H1 (cell line): Measurements from ENCODE around the gene TNC.

Source experiments
- CTCF ChIP-seq, 3 experiments: IDR thresholded peaks; 1 replicate in 2 of 3; 2 replicates in 1 of 3; pipeline versions ENCODE4 v1.5.1 to v1.6.1; 2011; ENCODE audit warnings: low read length in 3 of 3, mild to moderate bottlenecking in 3 of 3, inconsistent platforms in 2 of 3, low read depth in 1 of 3, moderate library complexity in 1 of 3; ENCODE audit not compliant: insufficient read depth in 1 of 3; ENCODE audit errors: control extremely low read depth in 1 of 3
- EP300 ChIP-seq, 2 experiments: IDR thresholded peaks; 1 replicate in 1 of 2; 2 replicates in 1 of 2; pipeline ENCODE4 v1.6.1; 2011 to 2012; ENCODE audit warnings: low read depth in 2 of 2, low read length in 2 of 2, mild to moderate bottlenecking in 2 of 2, borderline replicate concordance in 1 of 2, inconsistent platforms in 1 of 2, moderate library complexity in 1 of 2
- EZH2 ChIP-seq: fragments of 200-600 bp; sonication (generic); IDR thresholded peaks from 2 replicates; pipeline ENCODE4 v1.7.1; 2012; ENCODE audit warnings: low read depth, mild to moderate bottlenecking, moderate library complexity, low read length, inconsistent platforms; ENCODE audit not compliant: severe bottlenecking
- GABPA ChIP-seq: IDR thresholded peaks from 2 replicates; pipeline ENCODE4 v1.6.1; 2011; ENCODE audit warnings: mild to moderate bottlenecking, low read length, moderate library complexity, borderline replicate concordance; ENCODE audit not compliant: insufficient read depth
- POLR2A ChIP-seq, 2 experiments: IDR thresholded peaks; 1 replicate in 1 of 2; 2 replicates in 1 of 2; pipeline ENCODE4 v1.6.1; 2011; ENCODE audit warnings: low read depth in 2 of 2, low read length in 2 of 2, mild to moderate bottlenecking in 2 of 2; ENCODE audit errors: control extremely low read depth in 1 of 2

GRCh38 chr9:115071176-115071575, 46.8 kb downstream of the TNC start:
- TF ChIP-seq POLR2A (IDR thresholded peaks at IDR 0.05; ENCODE audit: control extremely low read depth in 1 of 2, low read depth in 2 of 2, low read length in 2 of 2) = no peak
- TF ChIP-seq GABPA = no peak
- TF ChIP-seq EZH2 = no peak
- TF ChIP-seq EP300 (IDR thresholded peaks at IDR 0.05; ENCODE audit: borderline replicate concordance in 1 of 2, low read depth in 2 of 2, low read length in 2 of 2) = no peak
- no peak for TF ChIP-seq CTCF (IDR thresholded peaks at IDR 0.05; ENCODE audit: control extremely low read depth in 1 of 3, insufficient read depth in 1 of 3, low read depth in 1 of 3, low read length in 3 of 3)
